ENCODE results near the gene ZBTB40.

ZBTB40 gene

DNA sequence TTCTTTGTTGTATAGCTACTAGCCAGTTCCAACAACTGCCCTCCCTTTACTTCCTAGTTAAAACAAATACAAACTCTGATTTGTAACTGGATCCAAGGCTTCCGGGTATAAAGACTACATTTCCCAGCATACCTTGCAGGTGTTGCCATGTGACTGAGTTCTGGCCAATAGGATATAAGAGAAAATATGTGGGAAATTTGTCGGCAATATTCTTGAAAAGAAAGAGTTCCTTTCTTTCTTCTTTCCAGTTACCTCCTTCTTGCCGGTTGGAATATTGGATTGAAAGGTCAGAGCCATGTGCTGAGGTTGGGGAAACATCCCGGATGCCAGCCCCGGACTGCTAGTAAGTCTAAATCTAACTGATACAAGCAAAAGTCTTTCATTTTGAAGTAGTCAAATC lies 23.0 kb upstream of the ZBTB40 start:
- no peak for DNase-seq

DNA sequence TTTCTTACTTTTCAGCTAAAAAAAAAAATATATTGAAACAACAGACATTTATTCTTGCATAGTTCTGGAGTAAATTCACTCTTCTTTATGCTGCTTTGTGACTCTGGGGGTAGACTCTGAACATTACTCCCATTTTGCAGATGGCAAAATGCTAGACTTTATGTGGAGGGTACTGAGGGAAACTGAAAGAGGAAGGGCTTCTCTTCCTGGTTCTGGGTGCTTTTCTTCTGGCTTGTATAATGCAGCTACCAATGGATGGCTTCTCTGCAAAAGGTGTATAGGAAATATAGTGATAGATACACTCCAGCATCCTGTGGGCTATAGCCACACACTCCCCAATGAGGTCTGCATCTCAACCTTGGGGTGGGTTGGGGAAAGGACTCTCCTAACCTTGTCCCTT lies 19.7 kb upstream of the ZBTB40 start:
- no peak for DNase-seq

DNA sequence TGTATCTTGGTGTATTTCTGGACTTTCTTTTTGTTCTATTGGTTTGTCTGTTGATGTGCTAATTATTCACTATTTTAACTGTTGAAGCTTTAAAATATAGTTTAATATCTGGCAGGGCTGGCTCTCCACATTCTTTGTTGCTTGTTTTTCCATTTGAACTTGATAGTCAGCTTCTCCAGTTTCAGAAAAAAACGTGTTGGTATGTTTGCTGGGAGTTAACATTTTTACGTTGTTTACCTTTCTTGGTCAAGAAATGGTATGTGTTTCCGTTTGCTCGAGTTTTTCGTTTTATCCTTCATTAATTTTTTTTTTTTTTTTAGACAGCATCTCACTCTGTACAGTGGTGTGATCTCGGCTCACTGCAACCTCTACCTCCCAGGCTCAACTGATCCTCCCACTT lies 16.9 kb upstream of the ZBTB40 start:
- no peak for DNase-seq

DNA sequence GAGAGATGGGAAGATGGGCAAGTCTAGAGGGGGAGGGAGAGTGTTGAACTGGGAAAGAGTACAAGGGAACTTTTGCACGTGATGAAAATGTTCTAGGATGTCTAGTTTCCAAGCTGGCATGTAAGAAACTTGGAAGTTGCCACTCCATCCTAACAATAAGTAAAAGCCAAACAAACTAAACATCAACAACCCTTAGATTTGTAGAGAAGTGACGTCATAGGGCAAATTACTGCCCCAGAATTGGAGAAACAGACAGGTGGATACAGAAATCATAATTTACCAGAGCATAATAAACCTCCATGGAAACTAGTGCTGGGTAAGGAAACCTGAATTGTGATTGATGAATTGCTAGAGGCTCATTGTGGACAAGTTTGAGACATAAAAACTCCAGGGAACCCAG lies 14.7 kb upstream of the ZBTB40 start:
- no peak for DNase-seq

DNA sequence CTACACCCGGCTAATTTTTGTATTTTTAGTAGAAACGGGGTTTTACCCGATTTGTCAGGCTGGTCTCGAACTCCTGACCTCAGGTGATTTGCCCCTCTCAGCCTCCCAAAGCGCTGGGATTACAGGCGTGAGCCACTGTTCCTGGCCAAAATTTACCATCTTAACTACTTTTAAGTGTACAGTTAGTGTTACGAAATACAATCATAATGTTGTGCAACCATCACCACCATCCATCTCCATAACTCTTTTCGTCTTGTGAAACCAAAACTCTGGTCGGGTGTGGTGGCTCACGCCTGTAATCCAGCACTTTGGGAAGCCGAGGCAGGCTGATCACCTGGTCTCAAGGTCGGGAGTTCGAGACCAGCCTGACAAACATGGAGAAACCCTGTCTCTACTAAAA lies 14.1 kb upstream of the ZBTB40 start:
- no peak for DNase-seq

DNA sequence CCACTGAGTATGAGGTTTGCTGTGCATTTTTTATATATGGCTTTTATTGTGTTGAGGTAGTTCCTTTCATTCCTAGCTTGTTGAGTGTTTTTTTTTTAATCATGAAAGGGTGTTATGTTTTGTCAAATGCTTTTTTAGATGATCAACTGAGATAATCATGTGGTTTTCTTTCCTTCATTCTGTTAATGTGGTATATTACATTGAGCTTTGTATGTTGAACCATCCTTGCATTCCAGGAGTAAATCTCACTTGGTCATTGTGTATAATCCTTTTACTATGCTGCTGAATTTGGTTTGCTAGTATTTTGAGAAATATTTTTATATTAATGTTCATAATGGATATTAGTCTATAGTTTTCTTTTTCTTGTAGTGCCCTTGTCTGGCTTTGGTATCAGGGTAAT lies 11.1 kb upstream of the ZBTB40 start:
- DNase-seq, result no peak

DNA sequence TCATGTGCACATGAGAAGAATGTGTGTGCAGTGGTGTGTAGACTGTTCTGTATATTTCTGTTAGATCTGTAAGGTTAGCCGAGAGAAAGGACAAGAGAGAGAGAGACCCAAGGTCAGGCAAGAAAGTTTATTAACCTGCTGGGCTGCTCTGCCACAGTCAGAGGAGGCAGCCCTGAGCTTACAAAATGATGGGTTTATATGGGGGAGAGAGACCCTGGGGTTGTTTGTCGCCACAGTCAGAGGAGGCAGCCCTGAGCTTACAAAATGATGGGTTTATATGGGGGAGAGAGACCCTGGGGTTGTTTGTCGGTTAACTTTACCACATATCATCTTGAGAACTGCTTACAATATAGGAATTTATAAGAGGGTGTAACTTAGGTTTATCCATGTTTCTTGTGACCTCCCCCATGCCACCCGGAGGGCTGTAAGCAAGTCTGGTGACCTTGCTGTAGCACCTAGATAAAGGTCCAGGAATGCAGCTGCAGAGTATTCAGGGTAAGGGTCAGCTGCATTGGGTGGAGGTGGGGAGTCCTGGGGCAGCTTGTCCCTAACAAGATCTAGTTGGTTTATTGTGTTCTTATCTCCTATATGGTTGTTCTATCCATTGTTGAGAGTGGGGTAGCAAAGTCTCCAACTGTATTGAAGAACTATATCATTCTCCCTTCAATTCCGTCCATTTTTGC lies 9.3 kb upstream of the ZBTB40 start:
- no peak for DNase-seq

DNA sequence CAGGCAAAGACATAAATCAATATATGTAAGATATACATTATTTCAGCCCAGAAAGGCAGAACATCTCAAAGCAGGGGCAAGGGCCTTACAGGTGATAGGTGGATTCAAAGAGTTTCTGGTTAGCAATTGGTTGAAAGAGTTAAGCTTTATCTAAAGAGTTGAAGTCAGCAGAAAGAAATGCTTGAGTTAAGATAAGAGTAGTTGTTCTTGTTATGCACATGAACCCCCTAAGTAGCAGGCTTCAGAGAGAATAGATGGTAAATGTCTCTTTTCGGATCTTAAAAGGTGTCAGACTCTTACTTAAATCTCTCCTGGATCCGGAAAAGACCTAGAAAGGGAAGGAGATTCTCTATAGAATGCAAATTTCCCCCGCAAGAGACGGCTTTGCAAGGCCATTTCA lies 8.3 kb upstream of the ZBTB40 start:
- DNase-seq, result no peak

DNA sequence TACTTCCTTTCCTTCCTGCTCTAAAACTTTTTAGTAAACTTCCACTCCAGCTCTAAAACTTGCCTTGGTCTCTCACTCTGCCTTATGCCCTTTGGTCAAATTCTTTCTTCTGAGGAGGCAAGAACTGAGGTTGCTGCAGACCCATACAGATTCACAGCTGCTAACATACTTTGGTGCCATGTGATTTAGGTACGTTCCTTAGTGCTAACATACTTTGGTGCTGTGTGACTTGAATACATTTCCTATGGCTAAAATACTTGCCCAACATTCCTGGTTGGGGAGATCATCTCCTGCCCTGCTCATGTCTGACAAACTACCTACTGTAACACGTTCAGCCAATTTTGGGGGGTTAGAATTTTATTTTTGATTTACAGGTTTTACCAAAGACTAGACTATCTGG lies 6.8 kb upstream of the ZBTB40 start:
- no peak for DNase-seq

DNA sequence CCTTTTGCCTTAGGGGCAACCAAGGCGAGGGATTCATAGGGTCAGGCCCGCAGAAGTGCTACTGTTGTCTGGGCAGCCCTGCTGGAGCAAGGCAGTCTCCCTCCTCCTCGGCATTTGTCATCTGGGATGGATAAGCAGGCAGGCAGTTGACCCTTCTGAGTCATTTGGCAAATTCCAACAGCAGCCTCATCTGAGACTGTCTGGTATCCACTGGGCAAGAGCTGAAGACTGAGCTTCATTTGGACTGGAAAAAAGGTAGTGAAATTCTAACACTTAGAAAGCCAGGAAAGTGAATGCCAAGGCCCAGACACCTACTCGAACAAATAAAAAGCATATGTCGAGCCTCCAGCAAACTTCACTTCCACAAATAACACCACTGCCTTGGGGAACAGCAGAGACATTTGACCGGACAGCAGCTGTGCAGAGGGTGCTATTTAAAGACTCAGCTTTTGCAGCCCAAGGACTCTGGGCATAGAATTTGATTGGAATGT lies 4.0 kb upstream of the ZBTB40 start:
- DNase-seq, result no peak

DNA sequence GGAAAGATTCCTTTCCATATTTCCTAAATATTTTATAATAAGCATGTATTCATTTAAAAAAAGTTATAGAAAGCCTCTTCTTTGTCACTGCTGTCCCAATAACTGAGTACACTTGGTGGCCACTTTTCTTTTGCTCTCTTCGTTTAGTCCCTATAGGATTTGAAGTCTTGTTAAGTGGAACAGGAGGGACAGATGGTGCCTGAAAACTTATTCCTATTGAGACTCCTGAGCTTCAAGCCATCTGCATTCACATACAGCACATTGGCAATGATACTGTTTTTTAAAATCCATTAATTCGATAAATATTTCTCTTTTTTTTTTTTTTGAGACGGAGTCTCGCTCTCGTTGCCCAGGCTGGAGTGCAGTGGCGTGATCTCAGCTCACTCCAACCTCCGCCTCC lies 2.0 kb upstream of the ZBTB40 start:
- no peak for DNase-seq

DNA sequence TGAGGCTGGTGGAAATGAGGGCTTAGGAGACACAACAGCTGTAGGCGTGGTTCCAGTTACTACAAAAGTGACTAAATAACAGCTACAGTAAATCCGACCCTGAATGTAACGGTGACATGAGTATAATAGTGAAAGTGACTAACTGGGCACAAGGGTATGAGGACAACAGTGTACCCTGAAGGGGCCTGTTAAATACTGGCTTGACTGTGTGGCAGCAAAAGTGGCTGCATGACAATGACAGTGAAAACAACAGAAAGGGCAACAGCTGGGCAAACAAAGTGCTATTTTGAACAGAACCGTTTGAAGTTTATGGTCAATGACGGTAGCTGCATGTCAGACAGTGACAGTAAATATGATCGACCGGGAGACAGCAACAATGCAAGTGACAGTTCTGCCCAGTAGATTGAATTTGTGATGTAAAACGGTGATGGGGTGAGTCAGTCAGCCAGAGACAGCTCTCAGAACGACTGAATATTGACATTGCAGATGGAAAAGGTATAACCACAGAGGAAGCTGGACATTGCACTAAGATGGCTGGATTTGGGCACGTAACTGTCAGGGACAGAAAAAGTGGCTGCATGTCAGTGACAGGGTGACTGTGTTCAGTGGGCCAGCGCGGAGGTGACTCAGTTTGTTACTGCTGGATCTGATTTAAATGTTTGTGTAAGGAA lies 1.2 kb upstream of the ZBTB40 start:
- no peak for DNase-seq

DNA sequence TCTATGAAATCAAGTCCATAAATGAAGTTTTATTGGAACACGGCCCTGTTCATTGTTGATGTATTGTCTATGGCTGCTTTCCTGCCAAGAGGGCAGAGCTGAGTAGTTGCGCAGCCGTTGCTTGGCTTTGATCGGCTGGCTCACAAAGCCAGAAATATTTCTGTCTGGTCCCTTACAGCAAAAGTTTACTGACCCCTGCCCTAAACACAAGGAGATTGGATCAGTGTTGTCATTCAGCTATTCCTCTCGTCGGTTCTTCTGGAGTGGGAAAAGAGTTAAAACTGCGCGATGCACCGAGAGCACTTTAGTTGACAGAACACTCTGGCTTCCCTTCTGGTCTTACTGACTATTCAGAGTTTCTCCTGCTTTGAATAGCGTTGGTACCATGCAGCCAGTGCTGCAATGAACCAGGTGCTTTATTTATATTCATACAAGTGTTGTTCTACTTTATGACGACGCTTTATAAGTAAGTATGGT lies 868 bp downstream of the ZBTB40 start:
- no peak for DNase-seq

DNA sequence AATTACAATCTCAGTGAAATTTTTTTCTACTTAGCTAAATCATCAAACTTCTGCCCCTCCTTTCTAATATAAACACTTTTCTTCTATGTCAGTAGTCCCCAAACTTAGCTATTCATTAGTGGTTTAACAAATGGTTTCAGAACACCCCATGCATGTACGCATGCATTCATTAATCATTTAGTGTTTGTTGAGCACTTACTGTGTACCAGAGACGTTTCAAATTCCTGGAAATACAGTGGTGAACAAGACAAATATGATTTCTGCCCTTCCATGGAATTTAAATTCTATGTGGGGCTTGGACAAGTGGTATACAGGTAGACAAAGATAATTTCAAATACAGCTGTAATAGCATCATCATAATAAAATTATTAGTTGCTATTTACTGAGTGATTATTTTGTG lies 1.5 kb downstream of the ZBTB40 start:
- DNase-seq, result no peak

DNA sequence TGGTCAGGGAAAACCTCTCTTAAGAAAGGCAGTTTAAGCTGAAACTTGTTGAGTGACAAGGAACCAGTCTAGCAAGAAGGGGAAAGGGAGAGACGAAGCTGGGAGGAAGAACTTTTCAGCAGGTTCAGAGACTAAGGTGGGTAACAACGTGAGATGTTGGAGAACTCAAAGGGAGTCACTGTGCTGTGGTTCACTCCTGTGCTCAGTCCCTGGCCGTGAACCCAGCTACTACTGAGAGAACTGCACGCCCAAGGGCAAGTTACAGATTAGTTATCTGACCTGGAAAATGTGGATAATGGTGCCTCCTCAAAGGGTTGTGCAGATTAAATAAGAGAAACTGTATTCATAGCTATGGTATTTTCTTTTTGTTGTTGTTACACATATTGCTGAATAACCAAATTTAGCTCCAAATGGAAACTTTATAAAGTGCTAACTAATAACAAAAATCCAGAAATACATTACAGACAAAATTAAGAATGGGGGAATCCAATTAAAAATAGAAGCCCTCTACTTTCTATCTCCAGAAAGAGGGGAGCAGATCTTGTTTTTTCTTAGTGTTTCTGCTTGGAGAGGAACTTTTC lies 2.9 kb downstream of the ZBTB40 start:
- DNase-seq, result no peak

DNA sequence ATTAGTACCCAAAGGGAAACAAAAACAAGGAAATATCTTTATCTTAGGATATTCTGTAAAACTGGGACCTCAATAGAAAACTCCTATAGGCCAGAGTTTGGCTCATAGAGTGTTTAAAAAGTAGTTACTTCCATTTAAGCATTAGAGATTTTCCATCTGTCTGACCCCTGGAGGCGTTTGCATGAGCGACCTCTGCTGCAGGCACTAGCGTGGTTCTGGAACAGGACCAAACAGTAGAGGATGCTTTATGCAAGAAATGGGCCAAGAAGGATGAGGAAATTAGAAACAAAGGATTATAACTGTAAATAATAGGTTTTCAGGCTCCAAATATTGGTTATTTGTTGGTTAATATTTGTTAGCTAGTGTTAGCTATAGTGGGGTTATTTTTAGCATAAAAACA lies 5.7 kb downstream of the ZBTB40 start:
- DNase-seq, result no peak

DNA sequence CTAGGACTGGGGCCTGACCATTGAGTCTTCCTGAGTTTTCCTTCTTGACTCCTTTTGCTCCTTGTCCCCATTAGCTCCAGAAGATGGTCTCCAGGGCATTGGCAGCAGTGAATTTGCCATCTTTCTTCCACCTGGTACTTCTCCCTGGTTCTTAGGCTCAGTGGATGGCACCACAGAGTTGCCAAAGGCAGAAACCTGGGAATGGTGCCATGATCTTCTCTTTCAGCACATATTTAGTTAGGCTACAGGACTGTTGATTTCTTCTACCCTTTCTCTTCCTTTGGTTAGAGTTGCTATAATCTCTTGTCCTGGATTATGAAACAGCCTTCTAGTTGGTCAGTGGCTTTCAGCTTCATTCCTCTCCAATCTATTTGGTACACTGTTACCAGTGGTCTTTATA lies 6.2 kb downstream of the ZBTB40 start:
- DNase-seq, result no peak

DNA sequence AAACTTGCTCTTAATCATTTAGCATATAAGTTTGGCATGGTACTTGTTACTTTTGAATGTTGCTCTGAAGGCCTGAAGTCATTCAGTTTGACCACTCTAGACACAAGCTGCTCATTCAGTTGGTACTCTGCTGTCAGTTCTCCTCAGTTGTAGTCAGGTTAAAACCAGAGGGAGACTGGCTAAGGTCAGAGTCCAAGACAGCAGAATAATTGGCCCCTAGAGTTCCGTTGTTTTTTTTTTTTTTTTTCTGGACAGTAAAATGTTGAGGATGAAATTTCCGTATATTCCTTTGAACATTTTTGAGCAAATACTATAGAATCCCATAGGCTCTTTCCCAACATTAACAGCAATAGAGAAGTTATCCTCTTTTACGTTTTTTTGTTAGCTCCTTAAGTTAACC lies 9.4 kb downstream of the ZBTB40 start:
- DNase-seq, result no peak

DNA sequence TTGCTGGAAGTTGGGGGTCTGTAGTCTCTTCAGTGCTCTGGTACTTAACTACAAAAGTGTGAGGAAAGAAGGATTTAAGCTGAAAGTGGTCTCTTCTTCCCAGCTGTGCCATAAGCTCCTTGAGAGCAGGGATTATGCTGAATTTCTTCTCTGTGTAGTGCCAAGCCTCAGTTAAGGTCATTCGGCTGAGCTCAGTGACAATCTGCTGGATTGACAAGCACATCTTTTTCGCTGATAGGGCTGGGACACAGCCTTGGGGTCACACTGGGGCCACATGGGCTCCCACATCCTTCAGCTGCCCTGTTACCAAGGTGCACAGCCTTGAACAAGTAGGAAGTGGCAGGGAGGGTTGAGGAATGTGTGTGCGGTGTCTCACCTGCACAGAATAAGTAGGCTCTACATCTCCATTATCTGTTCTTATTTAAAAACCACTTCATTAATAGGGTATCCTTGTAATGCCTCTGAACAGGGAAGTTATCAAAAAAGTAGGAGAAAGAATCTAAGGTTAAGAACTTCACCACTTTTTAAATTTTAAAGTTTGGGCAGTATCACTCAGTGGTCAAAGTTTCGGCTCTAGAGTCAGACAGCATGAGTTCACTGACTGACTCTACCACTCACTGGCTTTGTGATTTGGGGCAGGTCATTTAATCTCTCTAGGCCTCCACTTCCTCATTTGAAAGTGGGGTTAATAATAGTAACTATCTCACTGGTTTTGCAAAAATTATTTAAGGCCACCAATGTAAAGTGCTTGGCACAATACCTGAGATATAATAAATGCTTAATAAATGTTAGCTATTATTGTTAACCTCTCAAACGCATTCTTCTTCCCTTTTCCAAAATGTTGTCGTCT lies 10.3 kb downstream of the ZBTB40 start:
- no peak for DNase-seq

DNA sequence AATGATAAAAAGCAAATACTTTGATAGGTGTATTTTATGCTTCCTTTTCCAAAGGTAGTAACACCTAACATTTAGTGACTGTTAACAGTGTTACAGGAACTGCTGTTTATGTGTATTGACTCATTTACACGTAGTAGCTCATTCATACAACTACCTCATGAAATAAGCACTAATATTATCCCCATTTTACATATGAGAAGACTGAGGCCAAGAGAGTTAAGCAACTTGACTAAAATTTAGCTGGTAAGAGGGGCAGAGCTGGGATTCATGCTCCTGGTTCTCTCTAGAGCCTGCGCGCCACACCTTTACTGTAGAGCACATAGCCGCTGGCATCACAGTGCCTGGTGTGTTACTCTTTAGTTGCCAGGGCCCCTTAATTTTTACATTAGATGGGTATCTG lies 11.3 kb downstream of the ZBTB40 start:
- no peak for DNase-seq

DNA sequence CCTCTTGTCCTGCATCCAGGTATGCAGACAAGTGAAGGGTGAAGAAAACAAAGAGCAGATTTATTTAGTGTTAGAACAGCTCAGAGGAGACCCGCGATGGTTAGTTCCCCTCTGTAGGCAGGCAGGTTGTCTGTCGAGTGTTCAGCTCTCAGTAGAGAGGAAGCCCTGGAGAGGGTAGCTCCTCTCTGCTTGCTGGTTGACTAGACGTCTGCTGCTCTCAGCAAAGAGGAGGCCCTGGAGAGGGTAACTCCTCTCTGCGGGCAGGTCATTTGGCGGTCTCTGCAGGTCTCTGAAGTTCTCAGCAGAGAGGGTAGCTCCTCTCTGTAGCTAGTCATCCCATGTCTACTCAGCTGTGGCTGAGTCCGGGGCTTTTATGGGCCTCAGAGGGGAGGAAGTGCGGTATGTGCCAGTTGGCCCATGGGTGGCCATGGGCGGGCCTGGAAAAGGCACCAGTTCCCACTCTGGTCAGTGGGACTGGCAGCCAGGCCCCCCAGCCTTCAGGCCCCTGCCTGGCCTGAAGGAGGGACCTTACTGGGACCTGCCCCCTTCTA lies 13.4 kb downstream of the ZBTB40 start:
- DNase-seq, result no peak

DNA sequence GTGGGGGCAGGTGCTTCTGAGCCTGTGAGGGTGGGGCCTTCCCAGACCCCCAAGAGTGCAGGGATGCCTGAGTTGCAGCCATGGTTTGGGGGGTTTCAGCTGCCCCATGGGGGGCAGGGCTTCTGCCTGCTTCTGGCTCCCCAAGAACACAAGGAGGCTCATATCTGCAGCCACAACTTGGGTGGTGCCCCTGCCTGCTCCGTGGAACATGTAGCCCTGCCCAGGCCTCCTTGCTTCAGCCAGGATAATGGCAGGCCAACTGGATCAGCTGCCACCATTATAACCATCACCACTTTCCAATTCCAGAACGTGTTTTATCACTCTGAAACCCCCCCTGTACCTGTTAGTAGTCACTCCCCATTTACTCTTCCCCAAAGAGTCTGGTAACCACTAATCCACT lies 14.0 kb downstream of the ZBTB40 start:
- no peak for DNase-seq

DNA sequence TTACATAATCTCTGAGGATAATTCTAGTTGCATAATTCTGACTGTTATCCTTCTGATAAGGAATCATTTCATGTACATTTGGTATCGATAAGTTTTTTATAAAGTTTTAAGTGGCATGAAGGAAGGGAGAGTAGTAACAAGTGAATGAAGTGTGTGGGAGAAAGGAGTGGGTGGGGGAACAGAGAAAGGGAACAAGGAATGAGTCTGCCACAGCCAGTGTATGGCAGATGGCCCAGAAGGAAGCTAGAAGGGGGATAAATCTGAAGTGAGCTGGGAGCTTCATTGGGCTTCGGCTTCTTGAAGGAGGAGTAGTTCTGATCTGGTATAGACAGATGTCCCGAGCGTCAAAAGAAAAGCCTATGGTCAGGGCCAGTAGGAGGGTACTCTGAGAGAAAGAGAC lies 18.6 kb downstream of the ZBTB40 start:
- no peak for DNase-seq
